ENCODE results near the gene PCDH1. TPM values are rescaled to one million over a fixed set of nuclear protein-coding genes. Genes with fewer than 3 reads are reported as not detected.

Gene PCDH1
- total and polyA plus RNA-seq, 3 donors from 2014 or later, result 5.6 to 10.6 (median 9.6) TPM

DNA sequence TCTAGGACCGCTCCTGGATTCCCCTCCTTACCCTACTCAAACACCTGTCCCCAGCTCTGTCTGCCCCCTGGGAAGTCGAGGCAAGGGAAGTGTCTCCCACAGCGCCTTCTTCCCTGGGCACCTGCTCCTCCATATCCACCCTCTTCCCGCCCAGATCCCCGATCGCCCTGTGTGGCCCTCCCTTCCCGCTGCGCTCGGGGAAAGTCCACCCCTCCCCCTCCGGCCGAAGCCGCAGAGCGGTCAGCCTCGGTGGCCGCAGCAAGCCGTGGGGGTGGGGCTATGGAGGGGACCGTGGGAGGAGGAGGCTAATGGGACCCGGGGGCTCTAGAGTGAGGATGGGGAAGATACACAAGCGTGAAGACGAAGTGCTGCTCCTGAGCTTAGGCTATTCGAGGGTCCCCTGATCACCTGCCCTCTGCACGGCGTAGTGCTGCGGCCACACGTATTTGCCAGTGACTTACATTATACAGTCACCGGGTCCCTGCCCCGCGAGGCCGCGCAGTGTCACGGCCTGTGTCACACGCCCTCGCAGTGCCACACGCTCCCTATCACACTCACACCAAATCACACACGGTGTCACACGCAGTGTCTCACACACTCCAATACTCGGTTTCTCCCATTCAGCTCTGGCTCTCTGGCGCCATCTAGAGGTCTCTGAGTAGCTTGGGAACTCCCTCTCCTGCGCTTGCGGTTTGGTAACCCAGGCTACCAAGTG is 658 bp upstream of the PCDH1 start:
- 0 to 1% methylated on average over 33 to 39 of the region's 40 CpGs for WGBS, 2 donors
- H3K4me3 ChIP-seq, result peak overlapping the region; percentile 57 to 63
- TF ChIP-seq POLR2A (IDR thresholded peaks at IDR 0.05), result no peak
- TF ChIP-seq, protein P1, sequence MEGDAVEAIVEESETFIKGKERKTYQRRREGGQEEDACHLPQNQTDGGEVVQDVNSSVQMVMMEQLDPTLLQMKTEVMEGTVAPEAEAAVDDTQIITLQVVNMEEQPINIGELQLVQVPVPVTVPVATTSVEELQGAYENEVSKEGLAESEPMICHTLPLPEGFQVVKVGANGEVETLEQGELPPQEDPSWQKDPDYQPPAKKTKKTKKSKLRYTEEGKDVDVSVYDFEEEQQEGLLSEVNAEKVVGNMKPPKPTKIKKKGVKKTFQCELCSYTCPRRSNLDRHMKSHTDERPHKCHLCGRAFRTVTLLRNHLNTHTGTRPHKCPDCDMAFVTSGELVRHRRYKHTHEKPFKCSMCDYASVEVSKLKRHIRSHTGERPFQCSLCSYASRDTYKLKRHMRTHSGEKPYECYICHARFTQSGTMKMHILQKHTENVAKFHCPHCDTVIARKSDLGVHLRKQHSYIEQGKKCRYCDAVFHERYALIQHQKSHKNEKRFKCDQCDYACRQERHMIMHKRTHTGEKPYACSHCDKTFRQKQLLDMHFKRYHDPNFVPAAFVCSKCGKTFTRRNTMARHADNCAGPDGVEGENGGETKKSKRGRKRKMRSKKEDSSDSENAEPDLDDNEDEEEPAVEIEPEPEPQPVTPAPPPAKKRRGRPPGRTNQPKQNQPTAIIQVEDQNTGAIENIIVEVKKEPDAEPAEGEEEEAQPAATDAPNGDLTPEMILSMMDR (IDR thresholded peaks at IDR 0.05), result peak; percentile 74 to 86 (median 76)
- intact Hi-C loops (cut with DNase I; ENCODE audit: low total_unique reads), result loop anchor here (5.0 kb wide), 1 partner anchor 177 kb away; no protein-coding TSS in a partner anchor
- no peak overlapping the region for H3K27ac ChIP-seq
- no peaks in the 10 kb centered on the region for H3K36me3 ChIP-seq (ENCODE audit: low read depth, missing control alignments)
- H3K27me3 ChIP-seq, result no peaks in the 10 kb centered on the region
- H3K9me3 ChIP-seq, result no peaks in the 10 kb centered on the region
- peaks cover 43% of the 10 kb centered on the region for H3K4me1 ChIP-seq
- peak; percentile 91 for DNase-seq

DNA sequence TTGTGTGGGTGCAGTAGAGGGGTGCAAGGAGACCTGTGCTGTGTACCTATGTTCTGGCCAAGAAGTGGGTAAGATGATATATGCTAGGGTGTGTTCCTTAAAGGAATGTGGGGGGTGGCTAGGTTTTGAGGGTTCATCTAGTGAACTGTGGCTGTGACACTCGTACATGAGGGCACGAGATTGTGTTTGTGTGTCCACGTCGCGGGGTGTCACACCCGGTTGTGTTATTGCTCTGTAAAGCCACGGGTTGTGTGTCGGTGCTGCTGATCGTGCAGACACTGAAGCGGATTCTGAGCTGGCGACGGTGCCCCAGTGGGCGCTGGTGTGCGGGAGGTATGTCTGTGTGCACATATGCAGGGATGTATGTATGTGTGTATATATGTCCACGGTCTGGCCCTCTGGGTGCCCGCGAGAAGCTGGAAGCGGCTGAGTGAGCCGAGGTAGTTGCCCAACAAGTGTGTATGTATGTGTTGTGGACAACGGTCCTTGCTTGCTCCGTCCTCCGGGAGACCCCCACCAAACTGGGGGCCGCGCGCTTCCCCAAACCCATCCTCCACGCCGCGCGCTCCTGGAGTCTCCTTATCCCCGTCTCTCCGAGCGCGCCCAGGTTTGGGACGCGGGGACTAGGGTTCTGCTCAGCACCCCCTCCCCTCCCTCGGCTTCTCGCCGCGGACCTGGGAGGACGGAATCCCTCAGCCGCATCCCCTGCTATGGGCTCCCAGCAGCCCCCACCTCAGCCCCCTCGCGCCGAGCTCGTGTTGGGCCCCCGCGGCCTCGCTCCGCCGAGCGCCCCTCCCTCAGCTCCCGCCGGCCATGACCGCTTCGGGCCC is 639 bp downstream of the PCDH1 start:
- no peaks in the 10 kb centered on the region for H3K9me3 ChIP-seq
- TF ChIP-seq, protein P1 (IDR thresholded peaks at IDR 0.05), result no peak
- no peak for TF ChIP-seq POLR2A (IDR thresholded peaks at IDR 0.05)
- intact Hi-C loops (cut with DNase I; ENCODE audit: low total_unique reads), result loop anchor here (5.0 kb wide), 1 partner anchor 175 kb away; no protein-coding TSS in a partner anchor
- peak; percentile 23 for DNase-seq
- peak overlapping the region; percentile 57 to 63 for H3K4me3 ChIP-seq
- H3K36me3 ChIP-seq (ENCODE audit: low read depth, missing control alignments), result no peaks in the 10 kb centered on the region
- peak overlapping the region in 1 of 2 donors; percentile 11 for H3K27ac ChIP-seq
- no peaks in the 10 kb centered on the region for H3K27me3 ChIP-seq
- 1% methylated on average over 10 to 52 of the region's 55 CpGs for WGBS, 2 donors
- H3K4me1 ChIP-seq, result peaks cover 37% of the 10 kb centered on the region

DNA sequence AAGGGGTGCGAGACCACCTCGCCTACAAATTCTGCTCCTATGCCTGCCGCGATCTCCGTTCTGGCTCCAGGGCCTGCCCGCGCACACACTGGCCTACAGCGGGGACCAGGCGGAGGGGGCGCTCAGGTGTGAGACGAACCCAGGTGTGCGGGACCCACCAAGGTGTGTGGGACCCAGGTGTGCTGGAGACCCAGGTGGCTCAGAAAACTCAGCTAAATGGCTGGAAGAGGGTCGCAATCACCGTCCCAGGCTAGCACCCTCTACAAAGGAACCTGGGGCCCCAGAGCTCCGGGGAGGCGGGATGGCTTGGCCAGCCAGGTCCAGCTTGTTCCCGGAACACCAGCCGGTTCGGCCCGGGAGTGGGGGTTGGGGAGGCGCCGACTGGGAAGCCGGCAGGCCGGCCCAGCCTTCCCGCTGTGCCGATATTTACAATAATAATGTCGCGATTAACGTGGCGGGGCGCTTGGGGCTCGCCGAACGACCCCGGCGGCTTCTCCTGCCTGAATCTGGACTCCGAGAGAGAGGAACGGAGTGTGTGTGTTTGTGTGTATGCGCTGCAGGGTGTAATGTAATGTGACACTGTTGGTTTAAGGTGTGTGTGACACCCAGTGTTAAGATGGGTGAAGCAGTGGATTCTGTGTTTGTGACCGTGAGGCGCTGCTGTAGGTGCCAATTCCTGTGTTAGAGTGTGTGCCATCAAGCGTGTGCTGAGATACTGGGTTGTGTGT is 1.4 kb downstream of the PCDH1 start:
- Histone ChIP-seq H3K9me3 (no peaks in the 10 kb centered on the region), H3K4me3 (peak overlapping the region; percentile 10 to 63), H3K27ac (no peak overlapping the region), H3K4me1 (peaks cover 35% of the 10 kb centered on the region), H3K36me3 (ENCODE audit: low read depth, missing control alignments) (no peaks in the 10 kb centered on the region), H3K27me3 (no peaks in the 10 kb centered on the region)
- WGBS, 2 donors, result 1 to 2% methylated on average over 4 to 32 of the region's 42 CpGs
- DNase-seq, result peak; percentile 15
- intact Hi-C loops (cut with DNase I; ENCODE audit: low total_unique reads), result loop anchor here (5.0 kb wide), 1 partner anchor 174 kb away; no protein-coding TSS in a partner anchor
- no peak for TF ChIP-seq POLR2A (IDR thresholded peaks at IDR 0.05)

DNA sequence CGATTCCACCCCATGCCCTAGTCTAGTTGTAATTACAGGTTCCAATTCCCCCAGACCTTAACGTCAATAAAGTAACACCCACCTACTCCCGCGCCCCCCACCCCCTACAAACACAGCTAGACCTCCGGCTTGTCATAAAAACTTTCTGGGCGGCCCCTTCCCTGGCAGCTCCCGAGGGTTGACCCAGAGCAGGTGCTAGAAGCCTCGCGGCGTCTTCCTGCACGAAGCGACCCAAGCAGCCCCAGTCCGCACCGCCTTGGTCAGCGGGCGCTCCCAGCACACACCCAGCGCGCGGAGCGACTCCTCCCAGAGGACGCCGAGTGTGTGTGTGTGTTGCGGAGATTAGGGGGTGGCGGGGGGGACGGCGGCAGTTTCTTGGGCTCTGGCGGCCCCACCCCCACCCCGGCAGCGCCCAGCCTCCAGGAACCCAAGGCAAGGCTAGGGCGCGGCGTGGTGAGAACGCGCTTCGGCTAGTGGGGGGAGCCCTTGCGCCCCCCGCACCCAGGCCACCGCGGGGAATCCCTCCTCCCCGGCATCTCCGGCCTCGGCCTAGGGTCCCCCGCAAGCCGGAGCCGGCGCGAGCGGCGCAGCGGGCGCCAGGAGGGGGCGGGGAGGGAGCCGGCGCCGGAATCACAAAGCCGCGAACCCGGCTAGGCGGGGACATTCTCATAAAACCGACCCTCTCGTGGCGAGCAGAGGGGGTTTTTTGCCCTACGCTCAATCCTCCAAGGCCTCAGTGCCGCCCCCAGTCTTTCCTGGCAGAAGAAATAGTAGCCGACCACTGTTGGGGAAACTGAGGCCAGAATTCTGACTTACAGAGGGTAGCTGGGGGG is 2.2 kb downstream of the PCDH1 start:
- TF ChIP-seq, protein P1 (IDR thresholded peaks at IDR 0.05), result no peak
- Histone ChIP-seq H3K9me3 (no peaks in the 10 kb centered on the region), H3K27me3 (no peaks in the 10 kb centered on the region), H3K4me1 (peaks cover 35% of the 10 kb centered on the region), H3K4me3 (peak overlapping the region; percentile 10 to 53), H3K27ac (no peak overlapping the region), H3K36me3 (ENCODE audit: low read depth, missing control alignments) (no peaks in the 10 kb centered on the region)
- DNase-seq, result peak; percentile 42
- intact Hi-C loops (cut with DNase I; ENCODE audit: low total_unique reads), result loop anchor here (5.0 kb wide), 1 partner anchor 174 kb away; no protein-coding TSS in a partner anchor
- 1 to 2% methylated on average over 11 to 65 of the region's 65 CpGs for WGBS, 2 donors

Data from testis (tissue), 3 donors.